Measurements from ENCODE around the gene MID2. TPM values are rescaled to one million over a fixed set of nuclear protein-coding genes. Genes with fewer than 3 reads are reported as not detected.

Gene MID2
- total RNA-seq, 4 donors from 2014 or later, result 37.9 to 55.3 (median 46.5) TPM

- no peaks in the 10 kb centered on the region for H3K9me3 ChIP-seq
- DNase-seq, result no peak
- H3K27me3 ChIP-seq, result no peaks in the 10 kb centered on the region
- WGBS, 2 donors, result 95 to 96% methylated on average over 2 of the region's 2 CpGs
- H3K4me1 ChIP-seq, result no peaks in the 10 kb centered on the region
- TF ChIP-seq CTCF (IDR thresholded peaks at IDR 0.05) (no peak), POLR2A (IDR thresholded peaks at IDR 0.05) (no peak)
- no peaks in the 10 kb centered on the region for H3K36me3 ChIP-seq
- no peak overlapping the region for H3K27ac ChIP-seq
- H3K4me3 ChIP-seq (replicated peaks in 1 of 3), result no peak overlapping the region
- intact Hi-C loops (cut with DNase I), result no loop called here
Measured at GRCh38 chrX:107823042-107823441, 2.6 kb upstream of the MID2 start.

- Histone ChIP-seq H3K4me3 (replicated peaks in 1 of 3) (no peak overlapping the region), H3K4me1 (no peaks in the 10 kb centered on the region), H3K27ac (no peak overlapping the region), H3K9me3 (no peaks in the 10 kb centered on the region), H3K27me3 (no peaks in the 10 kb centered on the region), H3K36me3 (no peaks in the 10 kb centered on the region)
- intact Hi-C loops (cut with DNase I), result no loop called here
- no peak for DNase-seq
- no peak for TF ChIP-seq CTCF (IDR thresholded peaks at IDR 0.05)
- no peak for TF ChIP-seq POLR2A (IDR thresholded peaks at IDR 0.05)
- 29 to 50% methylated on average over 1 of the region's 1 CpG for WGBS, 2 donors
Measured at GRCh38 chrX:107823456-107823855, 2.2 kb upstream of the MID2 start.

GRCh38 chrX:107826238-107827029 lies 768 bp downstream of the MID2 start:
- TF ChIP-seq POLR2A (IDR thresholded peaks at IDR 0.05), result no peak
- TF ChIP-seq CTCF (IDR thresholded peaks at IDR 0.05), result no peak
- Histone ChIP-seq H3K36me3 (no peaks in the 10 kb centered on the region), H3K9me3 (no peaks in the 10 kb centered on the region), H3K4me1 (no peaks in the 10 kb centered on the region), H3K27ac (peak overlapping the region; percentile 80 to 93 (median 93)), H3K27me3 (no peaks in the 10 kb centered on the region), H3K4me3 (replicated peaks in 1 of 3) (peak overlapping the region in 2 of 3 donors; percentile 13 to 41)
- intact Hi-C loops (cut with DNase I), result no loop called here
- WGBS, 2 donors, result 0% methylated on average over 3 of the region's 100 CpGs; no CpG with 5 or more reads in 1 of the 2 donors
- DNase-seq, result peak; percentile 60 to 62

GRCh38 chrX:107827030-107827831 lies 1.6 kb downstream of the MID2 start:
- DNase-seq, result no peak
- intact Hi-C loops (cut with DNase I), result no loop called here
- Histone ChIP-seq H3K36me3 (no peaks in the 10 kb centered on the region), H3K4me3 (replicated peaks in 1 of 3) (peak overlapping the region in 2 of 3 donors; percentile 15 to 41), H3K9me3 (no peaks in the 10 kb centered on the region), H3K4me1 (no peaks in the 10 kb centered on the region), H3K27ac (peak overlapping the region; percentile 80 to 93 (median 93)), H3K27me3 (no peaks in the 10 kb centered on the region)
- TF ChIP-seq CTCF (IDR thresholded peaks at IDR 0.05) (no peak), POLR2A (IDR thresholded peaks at IDR 0.05) (no peak)
- 9 to 15% methylated on average over 12 to 13 of the region's 13 CpGs for WGBS, 2 donors

GRCh38 chrX:107827852-107828251 lies 2.2 kb downstream of the MID2 start:
- H3K36me3 ChIP-seq, result no peaks in the 10 kb centered on the region
- WGBS, 2 donors, result 62 to 67% methylated on average over 4 of the region's 4 CpGs
- H3K4me1 ChIP-seq, result no peaks in the 10 kb centered on the region
- DNase-seq, result no peak
- H3K4me3 ChIP-seq (replicated peaks in 1 of 3), result no peak overlapping the region
- TF ChIP-seq POLR2A (IDR thresholded peaks at IDR 0.05) (no peak), CTCF (IDR thresholded peaks at IDR 0.05) (no peak)
- no peaks in the 10 kb centered on the region for H3K9me3 ChIP-seq
- intact Hi-C loops (cut with DNase I), result no loop called here
- no peak overlapping the region for H3K27ac ChIP-seq
- no peaks in the 10 kb centered on the region for H3K27me3 ChIP-seq

Measured in thyroid gland (tissue), 4 donors.